ACC112 (cell line): ENCODE measurements around the gene FUCA2.
"Not testable (repeated sequence)": the region's sequence is repeated elsewhere in the genome, so short reads cannot be mapped to it uniquely, and the experiment has no call there.

Experiments
- H2AFZ ChIP-seq: fragments of 200-600 bp; sonication (generic); one replicate; pipeline ENCODE4 v1.6.0; 2017; ENCODE audit warnings: antibody characterized with exemption, low read length; ENCODE audit not compliant: unreplicated experiment
- H3K27ac ChIP-seq: fragments of 200-600 bp; sonication (generic); 2 replicates; pipeline ENCODE4 v1.5.1; 2014; ENCODE audit warnings: low read depth, mild to moderate bottlenecking, antibody characterized with exemption, low read length, moderate library complexity
- H3K27me3 ChIP-seq: fragments of 200-600 bp; sonication (generic); 2 replicates; pipeline ENCODE4 v1.6.1; 2014; ENCODE audit warnings: mild to moderate bottlenecking, antibody characterized with exemption, low read length, moderate library complexity, mixed read lengths; ENCODE audit not compliant: insufficient read depth
- H3K36me3 ChIP-seq: fragments of 200-600 bp; sonication (generic); 2 replicates; pipeline ENCODE4 v1.6.1; 2016; ENCODE audit warnings: mild to moderate bottlenecking, antibody characterized with exemption, low read length, moderate library complexity, mixed read lengths; ENCODE audit not compliant: insufficient read depth
- H3K4me1 ChIP-seq: fragments of 200-600 bp; sonication (generic); one replicate; pipeline ENCODE4 v1.6.1; 2016; ENCODE audit warnings: low read length, mixed read lengths; ENCODE audit not compliant: insufficient read depth, unreplicated experiment, control insufficient read depth
- H3K4me3 ChIP-seq: fragments of 200-600 bp; sonication (generic); 2 replicates; pipeline ENCODE4 v1.5.1; 2014; ENCODE audit warnings: mild to moderate bottlenecking, low read depth, low read length
- H3K79me2 ChIP-seq: fragments of 200-600 bp; sonication (generic); one replicate; pipeline ENCODE4 v1.6.0; 2016; ENCODE audit warnings: low read length; ENCODE audit not compliant: control insufficient read depth, unreplicated experiment, insufficient read depth

FUCA2 gene

DNA sequence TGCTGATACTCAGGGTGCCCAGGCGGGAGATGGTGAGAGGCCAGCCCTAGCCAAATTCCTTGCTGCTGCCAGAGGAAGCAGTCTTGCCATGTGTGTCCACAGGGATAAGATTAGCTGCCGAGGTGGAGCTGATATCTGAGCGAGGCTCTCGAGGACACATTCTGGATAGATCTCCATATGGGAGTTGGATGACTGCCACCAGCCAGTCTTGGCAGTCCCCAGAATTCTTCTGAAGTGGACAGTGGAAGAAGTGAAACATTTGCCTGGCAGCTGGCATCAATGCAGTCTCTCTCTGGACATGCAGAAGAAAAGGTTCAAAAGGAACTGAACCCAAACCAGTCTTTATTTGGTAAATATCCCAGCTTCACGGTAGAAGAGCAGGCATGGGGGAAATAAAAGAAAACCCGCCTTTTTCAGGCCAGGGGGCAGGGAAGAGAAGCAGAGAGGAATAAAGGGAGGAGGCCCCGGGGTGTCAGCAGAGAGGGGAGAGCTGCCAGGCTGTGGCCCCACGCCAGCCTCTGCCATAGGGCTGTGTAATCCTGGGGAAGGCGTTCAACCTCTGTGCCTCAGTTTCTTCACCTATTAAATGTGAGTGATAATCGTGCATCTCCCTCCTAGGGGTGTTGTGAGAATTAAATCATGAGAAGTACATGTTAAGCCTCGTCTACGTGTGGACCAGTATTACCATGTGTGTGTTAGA lies 3.7 kb upstream of the FUCA2 start:
- no peak overlapping the region for H2AFZ ChIP-seq
- H3K4me3 ChIP-seq = no peak overlapping the region
- H3K27ac ChIP-seq = no peak overlapping the region
- peaks cover 12% of the 10 kb centered on the region for H3K79me2 ChIP-seq
- no peaks in the 10 kb centered on the region for H3K27me3 ChIP-seq
- peaks cover 8% of the 10 kb centered on the region for H3K4me1 ChIP-seq
- no peaks in the 10 kb centered on the region for H3K36me3 ChIP-seq

- no peaks in the 10 kb centered on the region for H3K36me3 ChIP-seq
- peaks cover 27% of the 10 kb centered on the region for H3K79me2 ChIP-seq
- peaks cover 22% of the 10 kb centered on the region for H3K4me1 ChIP-seq
- no peak overlapping the region for H3K27ac ChIP-seq
- H3K4me3 ChIP-seq = no peak overlapping the region
- H2AFZ ChIP-seq = no peak overlapping the region
- H3K27me3 ChIP-seq = no peaks in the 10 kb centered on the region
Measured at GRCh38 chr6:143513410-143513809, 1.9 kb upstream of the FUCA2 start.

DNA sequence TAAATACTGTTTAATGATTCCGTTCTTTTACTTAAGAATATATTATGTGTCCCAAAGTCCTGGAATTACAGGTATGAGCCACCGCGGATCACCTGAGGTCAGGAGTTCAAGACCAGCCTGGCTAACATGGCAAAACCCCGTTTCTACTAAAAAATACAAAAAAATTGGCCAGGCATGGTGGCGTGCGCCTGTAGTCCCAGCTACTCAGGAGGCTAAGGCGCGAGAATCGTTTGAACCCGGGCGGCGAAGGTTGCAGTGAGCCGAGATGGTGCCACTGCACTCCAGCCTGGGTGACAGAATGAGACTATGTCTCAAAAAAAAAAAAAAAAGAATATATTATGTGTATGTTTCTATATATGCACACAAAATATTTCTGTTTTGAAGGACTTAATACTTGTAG lies 1.2 kb downstream of the FUCA2 start:
- Histone ChIP-seq H3K4me3 (peak overlapping the region; percentile 89), H3K4me1 (peaks cover 27% of the 10 kb centered on the region), H3K79me2 (peaks cover 39% of the 10 kb centered on the region)
- not testable (repeated sequence) for H3K27ac ChIP-seq, H3K36me3 ChIP-seq, H2AFZ ChIP-seq, H3K27me3 ChIP-seq

DNA sequence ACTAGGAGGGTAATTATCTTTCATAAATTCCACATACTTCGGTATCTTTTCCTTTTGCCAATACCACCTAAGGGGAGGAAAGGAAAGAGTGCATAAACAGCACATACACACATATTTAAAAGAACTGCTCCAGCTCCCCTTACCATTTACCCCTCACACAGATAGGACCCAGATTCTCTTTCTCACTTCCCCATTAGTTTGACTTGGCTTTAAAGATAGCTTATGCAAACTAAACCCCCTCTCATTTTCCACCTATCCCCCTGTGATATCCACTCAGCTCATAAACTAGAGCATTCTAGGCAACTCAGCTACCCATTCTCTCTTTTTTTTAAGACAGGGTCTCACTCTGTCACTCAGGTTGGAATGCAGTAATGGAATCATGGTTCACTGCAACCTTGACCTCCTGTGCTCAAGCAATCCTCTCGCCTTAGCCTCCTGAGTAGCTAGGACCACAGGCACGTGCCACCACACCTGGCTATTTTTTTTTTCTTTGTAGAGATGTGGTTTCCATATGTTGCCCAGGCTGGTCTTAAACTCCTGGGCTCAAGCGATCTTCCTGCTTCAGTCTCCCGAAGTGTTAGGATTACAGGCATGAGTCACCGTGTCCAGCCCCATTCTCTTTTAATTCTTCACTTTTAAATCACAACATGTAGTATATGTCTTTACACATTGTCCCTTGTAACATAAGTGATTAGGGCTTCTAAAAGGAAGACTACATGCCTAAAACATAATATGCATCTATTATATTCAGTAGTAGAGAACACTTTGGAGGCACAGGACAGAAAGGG lies 4.0 kb downstream of the FUCA2 start:
- Histone ChIP-seq H3K4me3 (no peak overlapping the region), H3K79me2 (peaks cover 39% of the 10 kb centered on the region), H3K27ac (no peak overlapping the region), H3K27me3 (no peaks in the 10 kb centered on the region), H2AFZ (no peak overlapping the region), H3K4me1 (peaks cover 27% of the 10 kb centered on the region), H3K36me3 (peaks cover 15% of the 10 kb centered on the region; the same call in 1 of the 2 replicates)

GRCh38 chr6:143506620-143507019 lies 4.9 kb downstream of the FUCA2 start:
- no peak overlapping the region for H2AFZ ChIP-seq
- no peaks in the 10 kb centered on the region for H3K27me3 ChIP-seq
- peaks cover 22% of the 10 kb centered on the region for H3K4me1 ChIP-seq
- no peak overlapping the region for H3K27ac ChIP-seq
- peaks cover 20% of the 10 kb centered on the region for H3K36me3 ChIP-seq
- H3K4me3 ChIP-seq = no peak overlapping the region
- H3K79me2 ChIP-seq = peaks cover 39% of the 10 kb centered on the region

DNA sequence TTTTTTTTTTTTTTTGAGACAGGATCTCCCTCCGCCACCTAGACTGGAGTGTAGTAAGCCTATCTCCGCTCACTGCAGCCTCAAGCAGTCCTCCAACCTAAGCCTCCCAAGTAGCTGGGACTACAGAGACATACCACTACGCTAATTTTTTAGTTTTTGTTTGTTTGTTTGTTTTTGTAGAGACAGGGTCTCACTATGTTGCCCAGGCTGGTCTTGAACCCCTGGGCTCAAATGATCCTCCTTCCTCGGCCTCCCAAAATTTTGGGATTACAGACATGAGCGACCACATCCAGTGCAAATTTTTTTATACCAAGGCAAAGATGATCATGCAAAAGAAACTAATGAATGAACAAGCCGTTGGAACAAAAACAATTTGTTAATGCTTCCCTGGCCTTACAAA lies 5.3 kb downstream of the FUCA2 start:
- Histone ChIP-seq H3K4me3 (no peak overlapping the region), H2AFZ (no peak overlapping the region), H3K27me3 (no peaks in the 10 kb centered on the region), H3K79me2 (peaks cover 37% of the 10 kb centered on the region), H3K36me3 (peaks cover 24% of the 10 kb centered on the region), H3K27ac (no peak overlapping the region), H3K4me1 (peaks cover 22% of the 10 kb centered on the region)

GRCh38 chr6:143505537-143505936 lies 6.0 kb downstream of the FUCA2 start:
- H2AFZ ChIP-seq = no peak overlapping the region
- no peaks in the 10 kb centered on the region for H3K27me3 ChIP-seq
- no peak overlapping the region for H3K27ac ChIP-seq
- peaks cover 30% of the 10 kb centered on the region for H3K79me2 ChIP-seq
- no peak overlapping the region for H3K4me3 ChIP-seq
- peaks cover 29% of the 10 kb centered on the region for H3K36me3 ChIP-seq
- H3K4me1 ChIP-seq = peaks cover 19% of the 10 kb centered on the region

DNA sequence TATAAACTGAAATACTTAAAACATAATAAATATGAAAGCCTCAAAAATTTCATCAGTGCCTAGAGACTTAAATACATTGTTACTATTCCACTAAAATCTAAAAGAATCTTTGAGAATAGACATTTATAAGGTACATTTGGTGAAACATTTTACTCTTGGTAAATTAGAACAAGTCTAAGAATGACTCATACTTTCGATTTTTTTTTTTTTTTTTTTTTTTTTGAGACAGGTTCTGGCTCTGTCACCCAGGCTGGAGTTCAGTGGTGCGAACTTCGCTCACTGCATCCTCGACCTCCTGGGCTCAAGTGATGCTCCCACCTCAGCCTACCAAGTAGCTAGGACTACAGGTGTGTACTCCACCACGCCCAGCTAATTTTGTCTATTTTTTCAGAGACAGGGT lies 6.4 kb downstream of the FUCA2 start:
- Histone ChIP-seq H2AFZ (no peak overlapping the region), H3K4me1 (peaks cover 19% of the 10 kb centered on the region), H3K79me2 (peaks cover 26% of the 10 kb centered on the region), H3K27me3 (no peaks in the 10 kb centered on the region), H3K27ac (no peak overlapping the region), H3K4me3 (no peak overlapping the region), H3K36me3 (peaks cover 34% of the 10 kb centered on the region)

DNA sequence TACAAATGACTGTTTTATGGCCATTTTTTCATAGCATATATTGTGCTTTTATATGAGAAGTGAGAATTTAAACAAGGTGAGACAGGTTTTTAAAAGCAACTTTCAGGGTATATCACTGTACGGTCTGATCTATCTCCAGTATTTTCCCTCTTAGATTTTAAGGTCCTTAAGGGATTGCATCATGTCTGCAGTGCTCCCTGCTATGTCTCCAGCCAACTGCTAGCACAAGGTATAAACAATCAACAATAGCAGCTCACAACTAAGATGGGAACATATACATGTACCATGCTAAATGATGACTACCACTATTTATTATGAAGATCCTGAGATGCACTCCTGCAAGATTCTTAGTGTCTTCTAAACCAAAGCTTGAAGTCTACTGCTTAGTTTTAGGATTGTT lies 7.2 kb downstream of the FUCA2 start:
- peaks cover 20% of the 10 kb centered on the region for H3K79me2 ChIP-seq
- no peaks in the 10 kb centered on the region for H3K27me3 ChIP-seq
- H3K36me3 ChIP-seq = peaks cover 36% of the 10 kb centered on the region
- H3K27ac ChIP-seq = no peak overlapping the region
- no peak overlapping the region for H2AFZ ChIP-seq
- H3K4me1 ChIP-seq = peaks cover 13% of the 10 kb centered on the region
- H3K4me3 ChIP-seq = no peak overlapping the region

- Histone ChIP-seq H3K36me3 (peaks cover 53% of the 10 kb centered on the region), H3K27me3 (no peaks in the 10 kb centered on the region), H3K4me1 (no peaks in the 10 kb centered on the region), H2AFZ (no peak overlapping the region), H3K27ac (no peak overlapping the region), H3K79me2 (peaks cover 3% of the 10 kb centered on the region), H3K4me3 (no peak overlapping the region)
Measured at GRCh38 chr6:143501851-143502250, 9.7 kb downstream of the FUCA2 start.

DNA sequence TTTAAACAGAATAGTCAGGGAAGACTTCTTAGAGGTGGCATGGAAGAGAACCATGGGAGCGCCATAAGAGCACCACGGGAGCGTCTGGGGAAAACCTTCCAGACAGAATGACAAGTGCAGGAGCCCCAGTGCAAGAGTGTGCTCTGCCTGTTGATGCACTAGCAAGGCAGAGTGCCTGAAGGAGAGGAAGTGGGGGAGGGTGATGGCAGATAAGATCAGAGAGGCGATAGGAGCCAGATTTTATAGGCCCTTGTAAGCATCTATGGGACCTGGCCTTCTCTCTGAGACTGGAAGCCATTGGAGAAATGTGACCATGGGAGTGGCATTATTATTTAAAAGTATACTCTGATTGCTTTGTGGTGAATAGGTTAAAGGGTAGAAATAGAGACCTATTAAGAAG lies 13.1 kb downstream of the FUCA2 start:
- peaks cover 60% of the 10 kb centered on the region for H3K36me3 ChIP-seq
- no peaks in the 10 kb centered on the region for H3K27me3 ChIP-seq
- no peaks in the 10 kb centered on the region for H3K4me1 ChIP-seq
- H3K27ac ChIP-seq = no peak overlapping the region
- no peaks in the 10 kb centered on the region for H3K79me2 ChIP-seq
- no peak overlapping the region for H2AFZ ChIP-seq
- H3K4me3 ChIP-seq = no peak overlapping the region
